ENCODE measurements around the gene AIFM3.

DNA sequence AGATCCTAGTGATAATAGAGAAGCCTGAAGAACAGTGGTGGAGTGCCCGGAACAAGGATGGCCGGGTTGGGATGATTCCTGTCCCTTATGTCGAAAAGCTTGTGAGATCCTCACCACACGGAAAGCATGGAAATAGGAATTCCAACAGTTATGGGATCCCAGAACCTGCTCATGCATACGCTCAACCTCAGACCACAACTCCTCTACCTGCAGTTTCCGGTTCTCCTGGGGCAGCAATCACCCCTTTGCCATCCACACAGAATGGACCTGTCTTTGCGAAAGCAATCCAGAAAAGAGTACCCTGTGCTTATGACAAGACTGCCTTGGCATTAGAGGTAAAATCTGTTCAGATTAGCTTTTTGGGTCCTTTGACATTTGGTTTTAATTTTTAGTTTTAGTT lies 33.1 kb upstream of the AIFM3 start:
- TF ChIP-seq EZH2phosphoT487 (conservative IDR thresholded peaks at IDR 0.05; ENCODE audit: low read length), result no peak
- TF ChIP-seq, protein P1, sequence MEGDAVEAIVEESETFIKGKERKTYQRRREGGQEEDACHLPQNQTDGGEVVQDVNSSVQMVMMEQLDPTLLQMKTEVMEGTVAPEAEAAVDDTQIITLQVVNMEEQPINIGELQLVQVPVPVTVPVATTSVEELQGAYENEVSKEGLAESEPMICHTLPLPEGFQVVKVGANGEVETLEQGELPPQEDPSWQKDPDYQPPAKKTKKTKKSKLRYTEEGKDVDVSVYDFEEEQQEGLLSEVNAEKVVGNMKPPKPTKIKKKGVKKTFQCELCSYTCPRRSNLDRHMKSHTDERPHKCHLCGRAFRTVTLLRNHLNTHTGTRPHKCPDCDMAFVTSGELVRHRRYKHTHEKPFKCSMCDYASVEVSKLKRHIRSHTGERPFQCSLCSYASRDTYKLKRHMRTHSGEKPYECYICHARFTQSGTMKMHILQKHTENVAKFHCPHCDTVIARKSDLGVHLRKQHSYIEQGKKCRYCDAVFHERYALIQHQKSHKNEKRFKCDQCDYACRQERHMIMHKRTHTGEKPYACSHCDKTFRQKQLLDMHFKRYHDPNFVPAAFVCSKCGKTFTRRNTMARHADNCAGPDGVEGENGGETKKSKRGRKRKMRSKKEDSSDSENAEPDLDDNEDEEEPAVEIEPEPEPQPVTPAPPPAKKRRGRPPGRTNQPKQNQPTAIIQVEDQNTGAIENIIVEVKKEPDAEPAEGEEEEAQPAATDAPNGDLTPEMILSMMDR (IDR thresholded peaks at IDR 0.05; ENCODE audit: insufficient read depth, low read length, poor library complexity, severe bottlenecking), result no peak

Data from SU-DHL-6 (cell line).